Erythroblast (primary cell): ENCODE data around the gene CREBL2.
"Not testable (repeated sequence)": the region's sequence is repeated elsewhere in the genome, so short reads cannot be mapped to it uniquely, and the experiment has no call there.

Experiments
- DNase-seq, 2 experiments: peaks; one replicate each; lab custom pipeline; 2025; lab: John Stamatoyannopoulos, UW
- GATA1 ChIP-seq: IDR thresholded peaks from 2 replicates; pipeline ENCODE4 v1.6.1; 2011; ENCODE audit warnings: low read depth, mild to moderate bottlenecking, control low read depth, low read length, moderate library complexity
- POLR2A ChIP-seq: IDR thresholded peaks from 2 replicates; pipeline ENCODE4 v1.6.1; 2011; ENCODE audit warnings: mild to moderate bottlenecking, low read length

Gene CREBL2

GRCh38 chr12:12610711-12611110 lies 965 bp upstream of the CREBL2 start:
- TF ChIP-seq POLR2A (no peak), GATA1 (no peak)
- no peak for DNase-seq

DNA sequence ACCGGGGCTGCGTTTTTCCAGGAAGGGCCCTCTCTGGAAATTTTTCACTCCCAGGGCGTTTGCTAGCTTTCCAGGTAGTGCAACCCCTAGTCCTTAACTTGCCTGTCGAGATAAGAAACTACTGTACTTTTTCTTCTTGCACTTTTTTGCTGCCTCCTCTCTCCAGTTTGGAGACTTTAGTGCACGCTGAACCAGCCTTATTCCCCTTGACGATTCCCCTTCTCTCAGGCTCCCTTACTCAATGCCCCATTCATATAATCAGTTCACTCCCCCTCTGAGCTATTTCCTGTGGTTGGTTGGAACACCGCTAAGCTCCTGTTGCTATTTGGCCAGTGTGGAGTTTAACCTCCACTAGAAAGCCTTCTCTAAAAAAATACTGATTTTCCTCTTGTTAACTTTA lies 682 bp downstream of the CREBL2 start:
- TF ChIP-seq POLR2A (no peak), GATA1 (no peak)
- peak in 1 of 2 experiments; percentile 44 for DNase-seq

DNA sequence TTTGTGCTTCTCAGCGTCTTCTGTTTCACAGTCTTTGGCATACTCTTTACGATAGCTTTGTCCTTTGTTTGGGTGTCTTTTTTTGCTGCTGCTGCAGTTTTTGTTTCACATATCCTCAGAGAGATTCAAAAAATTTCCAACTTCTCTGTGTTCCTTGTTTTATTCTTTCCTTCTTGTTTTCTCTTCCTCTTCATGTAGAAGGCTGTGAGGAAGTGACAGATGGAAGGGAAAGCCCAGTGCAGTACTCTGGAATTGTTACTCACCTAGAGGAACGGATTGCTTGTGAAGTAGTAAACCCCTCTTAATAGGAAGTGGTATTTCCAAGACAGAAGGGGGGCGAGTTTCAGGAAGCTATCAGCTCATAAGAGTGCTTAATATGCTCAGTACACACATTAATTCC lies 1.7 kb downstream of the CREBL2 start:
- TF ChIP-seq GATA1: no peak
- no peak for TF ChIP-seq POLR2A
- peak in 1 of 2 experiments; percentile 13 for DNase-seq

DNA sequence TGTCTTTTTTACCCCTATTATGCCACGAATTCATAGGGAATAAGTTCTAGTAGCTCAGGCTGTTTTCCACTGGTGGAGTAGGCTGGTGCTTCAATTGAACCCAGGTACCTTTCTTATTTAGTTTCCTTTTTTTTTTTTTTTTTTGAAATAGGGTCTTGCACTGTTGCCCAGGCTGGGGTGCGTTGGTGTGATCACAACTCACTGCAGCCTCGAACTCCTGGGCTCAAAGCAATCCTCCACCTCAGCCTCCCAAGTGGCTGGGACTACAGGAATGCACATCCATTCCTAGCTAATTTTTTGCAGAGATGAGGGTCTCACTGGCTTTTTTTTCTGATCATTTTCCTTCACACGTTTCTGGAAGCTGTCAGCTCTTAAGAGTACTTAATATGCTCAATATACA lies 2.7 kb downstream of the CREBL2 start:
- TF ChIP-seq GATA1 (no peak), POLR2A (no peak)
- DNase-seq: no peak

- DNase-seq: no peak
- TF ChIP-seq GATA1 (no peak), POLR2A (no peak)
Observed at GRCh38 chr12:12616512-12617310, 5.0 kb downstream of the CREBL2 start.

DNA sequence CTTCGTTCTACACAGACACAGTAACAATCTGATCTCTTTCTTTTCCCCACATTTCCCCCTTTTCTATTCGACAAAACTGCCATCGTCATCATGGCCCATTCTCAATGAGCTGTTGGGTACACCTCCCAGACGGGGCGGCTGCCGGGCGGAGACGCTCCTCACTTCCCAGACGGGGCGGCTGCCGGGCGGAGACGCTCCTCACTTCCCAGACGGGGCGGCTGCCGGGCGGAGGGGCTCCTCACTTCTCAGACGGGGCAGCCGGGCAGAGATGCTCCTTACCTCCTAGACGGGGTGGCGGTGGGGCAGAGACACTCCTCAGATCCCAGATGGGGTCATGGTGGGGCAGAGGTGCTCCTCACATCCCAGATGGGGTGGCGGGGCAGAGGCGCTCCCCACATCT lies 6.4 kb downstream of the CREBL2 start:
- DNase-seq: not testable (repeated sequence)

DNA sequence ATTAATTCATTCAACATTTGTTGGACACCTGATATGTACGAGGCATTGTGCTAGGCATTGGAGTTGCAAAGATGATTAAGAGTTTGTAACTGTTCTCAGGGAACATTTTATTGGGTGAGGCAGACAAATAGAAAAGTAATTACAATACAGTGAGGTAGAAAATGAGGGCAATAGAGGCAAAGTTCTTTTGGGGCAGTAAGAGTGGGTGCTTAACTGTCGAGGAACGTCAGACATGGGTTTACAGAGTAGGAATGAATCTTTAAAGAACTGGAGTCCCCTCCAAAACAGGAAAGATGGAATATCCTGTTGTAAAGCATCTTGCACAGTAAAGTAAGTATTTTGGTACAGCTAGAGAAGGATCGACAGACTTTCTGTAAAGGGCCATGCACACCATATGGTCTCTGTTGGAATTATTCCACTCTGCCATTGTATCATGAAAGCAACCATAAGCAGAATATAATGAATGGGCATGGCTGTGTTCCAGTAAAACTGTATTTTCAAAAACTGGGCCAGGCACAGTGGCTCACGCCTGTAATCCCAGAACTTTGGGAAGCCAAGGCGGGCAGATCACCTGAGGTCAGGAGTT lies 9.1 kb downstream of the CREBL2 start:
- TF ChIP-seq GATA1: no peak
- no peak for TF ChIP-seq POLR2A
- DNase-seq: no peak

DNA sequence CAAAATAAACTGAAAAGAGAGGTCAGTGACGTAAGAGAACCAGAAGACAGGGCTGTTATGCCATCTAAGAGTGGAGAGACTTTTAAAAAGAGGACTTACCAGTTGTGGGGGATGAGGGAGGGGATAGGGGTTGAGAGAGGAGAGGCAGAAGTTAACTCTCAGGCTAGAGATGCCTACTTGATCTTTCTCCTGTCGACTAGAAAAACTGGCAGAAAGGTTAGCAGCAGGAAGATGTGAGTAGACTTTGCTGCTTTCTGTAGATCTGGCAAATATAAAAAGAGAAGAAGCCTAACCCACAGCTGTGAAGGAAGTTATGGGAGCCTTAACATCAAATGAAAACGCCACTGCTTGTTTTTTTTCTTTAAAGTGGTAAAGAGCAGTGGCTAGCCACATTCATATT lies 10.7 kb downstream of the CREBL2 start:
- no peak for TF ChIP-seq GATA1
- no peak for TF ChIP-seq POLR2A
- no peak for DNase-seq

DNA sequence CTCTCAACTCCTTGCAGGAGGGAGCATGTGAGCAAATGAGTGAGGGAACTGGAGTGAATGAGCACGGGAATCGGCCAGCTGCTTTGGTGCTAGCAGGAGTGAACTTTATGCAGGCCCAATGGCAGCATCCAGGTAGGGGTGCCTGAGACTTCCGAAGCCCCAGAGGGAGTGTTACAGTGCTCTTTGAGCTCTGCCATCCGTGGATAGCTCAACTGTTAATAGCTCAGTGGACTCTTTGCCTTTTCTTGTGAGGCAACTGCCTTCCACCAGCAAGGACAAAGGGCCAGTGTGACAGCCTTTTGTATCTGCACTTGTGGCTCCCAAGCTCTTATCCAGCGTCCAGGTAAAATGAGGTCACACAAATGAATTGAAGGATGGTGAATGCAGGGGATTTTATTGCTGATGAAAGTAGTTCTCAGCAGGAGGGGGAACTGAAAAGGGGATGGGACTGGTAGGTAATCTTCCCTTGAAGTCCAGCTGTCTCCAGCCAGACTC lies 12.9 kb downstream of the CREBL2 start:
- no peak for TF ChIP-seq POLR2A
- TF ChIP-seq GATA1: no peak
- DNase-seq: no peak

- TF ChIP-seq POLR2A (no peak), GATA1 (no peak)
Observed at GRCh38 chr12:12626471-12626870, 14.8 kb downstream of the CREBL2 start.

GRCh38 chr12:12627308-12627827 lies 15.7 kb downstream of the CREBL2 start:
- DNase-seq: no peak
- TF ChIP-seq POLR2A (no peak), GATA1 (no peak)

More at GRCh38 chr12:12626471-12626870, 14.8 kb downstream of the CREBL2 start:
- DNase-seq: no peak

GRCh38 chr12:12628013-12628412 lies 16.3 kb downstream of the CREBL2 start:
- no peak for DNase-seq
- TF ChIP-seq POLR2A (no peak), GATA1 (no peak)

- no peak for TF ChIP-seq POLR2A
- no peak for TF ChIP-seq GATA1
Observed at GRCh38 chr12:12630850-12631249, 19.2 kb downstream of the CREBL2 start.

DNA sequence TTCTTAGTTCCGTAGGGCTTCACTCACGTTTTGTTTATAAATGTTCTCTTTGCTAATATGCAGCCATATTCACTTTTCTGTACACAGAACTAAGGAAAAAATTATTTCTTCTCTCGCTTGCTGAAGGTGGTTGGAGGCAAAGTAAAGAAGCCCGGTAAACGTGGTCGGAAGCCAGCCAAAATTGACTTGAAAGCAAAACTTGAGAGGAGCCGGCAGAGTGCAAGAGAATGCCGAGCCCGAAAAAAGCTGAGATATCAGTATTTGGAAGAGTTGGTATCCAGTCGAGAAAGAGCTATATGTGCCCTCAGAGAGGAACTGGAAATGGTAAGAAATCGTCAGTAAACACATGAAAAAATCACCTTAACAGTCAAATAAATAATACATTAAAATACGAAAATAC lies 24.0 kb downstream of the CREBL2 start:
- no peak for TF ChIP-seq GATA1
- DNase-seq: no peak

More at GRCh38 chr12:12630850-12631249, 19.2 kb downstream of the CREBL2 start:
- DNase-seq: no peak

DNA sequence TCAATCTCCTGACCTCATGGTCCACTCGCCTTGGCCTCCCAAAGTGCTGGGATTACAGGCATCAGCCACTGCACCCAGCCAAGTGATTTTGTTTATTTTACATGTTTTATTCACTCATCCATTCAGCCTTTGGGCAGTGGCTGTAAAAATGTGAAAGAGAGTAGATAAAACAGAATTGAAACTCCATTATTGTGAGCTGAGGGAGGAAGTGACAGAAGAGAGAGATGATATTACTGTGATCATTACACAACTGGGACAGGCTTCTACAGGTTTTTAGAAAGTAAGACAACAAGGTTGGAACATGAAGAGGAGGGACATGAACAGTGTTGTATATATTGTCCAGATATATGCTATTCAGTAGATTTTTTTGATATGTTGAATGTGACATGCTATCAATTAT lies 25.0 kb downstream of the CREBL2 start:
- TF ChIP-seq POLR2A (no peak), GATA1 (no peak)
- DNase-seq: no peak

- DNase-seq: peak; percentile 12 to 29
Observed at GRCh38 chr12:12639995-12640394, 28.3 kb downstream of the CREBL2 start.
